Uterus (tissue), 4 donors: ENCODE data around the gene CERS6. TPM values are rescaled to one million over a fixed set of nuclear protein-coding genes. Genes with fewer than 3 reads are reported as not detected.
"Not testable (repeated sequence)": the region's sequence is repeated elsewhere in the genome, so short reads cannot be mapped to it uniquely, and the experiment has no call there.

Source experiments
- DNase-seq, 2 donors: peaks; one replicate each; pipeline ENCODE4 v3.0.0-alpha.2; 2019 to 2020
- H3K27ac ChIP-seq, 2 donors: fragments of 200-600 bp; sonication (generic); 1 replicate in 1 of 2; 2 replicates in 1 of 2; pipeline ENCODE4 v1.5.1; 2016 to 2018
- H3K27me3 ChIP-seq, 2 donors: fragments of 200-600 bp; sonication (generic); one replicate each; pipeline ENCODE4 v1.5.1; 2018 to 2019; ENCODE audit warnings: control low read depth in 1 of 2
- H3K36me3 ChIP-seq, 2 donors: fragments of 200-600 bp; sonication (generic); one replicate each; pipeline ENCODE4 v1.5.1; 2019; ENCODE audit warnings: control low read depth in 1 of 2
- H3K4me1 ChIP-seq, 2 donors: fragments of 200-600 bp; sonication (generic); one replicate each; pipeline ENCODE4 v1.5.1; 2018 to 2019; ENCODE audit warnings: control low read depth in 1 of 2
- H3K4me3 ChIP-seq, 2 donors: fragments of 200-600 bp; sonication (generic); 1 replicate in 1 of 2; 2 replicates in 1 of 2; pipeline ENCODE4 v1.5.1; 2018 to 2019; ENCODE audit warnings: mild to moderate bottlenecking in 1 of 2
- H3K9me3 ChIP-seq, 2 donors: fragments of 200-600 bp; sonication (generic); one replicate each; pipeline ENCODE4 v1.5.1; 2019; ENCODE audit warnings: control low read depth in 1 of 2
- CTCF ChIP-seq, 4 experiments: fragments of 200-600 bp in 2 of 4; fragments of 450-650 bp in 2 of 4; sonication (generic) in 2 of 4; IDR thresholded peaks; one replicate each; pipeline ENCODE4 v1.5.1; 2016 to 2019; ENCODE audit warnings: antibody characterized with exemption in 4 of 4, mild to moderate bottlenecking in 2 of 4, moderate library complexity in 1 of 4
- POLR2A ChIP-seq, 2 donors: fragments of 450-650 bp; IDR thresholded peaks; one replicate each; pipeline ENCODE4 v1.6.1; 2016; ENCODE audit warnings: antibody characterized with exemption in 2 of 2, mild to moderate bottlenecking in 1 of 2, moderate library complexity in 1 of 2
- intact Hi-C: fragments of 100-400 bp; cut with DNase I; formaldehyde crosslinking; loops from one replicate; pipeline ENCODE4 v1.15.1; 2023; ENCODE audit warnings: low total_unique reads
- total RNA-seq, 4 donors: library from RNA; depleted of rRNA in 3 of 4; stranded (reverse); fragments of >200 nt in 3 of 4; gene quantifications; one replicate each; pipeline versions ENCODE4 v1.1.0 to v1.2.4, GENCODE V29; 2014 to 2023
- donor health status: DM: yes; HTN: yes; CAD: no.

Gene CERS6
- total RNA-seq, 4 donors from 2014 or later: 20.0 to 47.2 (median 26.6) TPM

- Histone ChIP-seq H3K36me3 (no peaks in the 10 kb centered on the region), H3K4me3 (no peak overlapping the region), H3K9me3 (no peaks in the 10 kb centered on the region), H3K4me1 (no peaks in the 10 kb centered on the region), H3K27me3 (no peaks in the 10 kb centered on the region), H3K27ac (no peak overlapping the region)
- intact Hi-C loops: no loop called here
- TF ChIP-seq POLR2A (IDR thresholded peaks at IDR 0.05) (no peak), CTCF (IDR thresholded peaks at IDR 0.05) (no peak)
- DNase-seq: no peak
These were observed 331.8 kb downstream of the CERS6 start for GRCh38 chr2:168787782-168788376.

GRCh38 chr2:168789776-168790175 is 333.7 kb downstream of the CERS6 start:
- Histone ChIP-seq H3K27me3 (no peaks in the 10 kb centered on the region), H3K36me3 (no peaks in the 10 kb centered on the region), H3K9me3 (no peaks in the 10 kb centered on the region), H3K4me1 (no peaks in the 10 kb centered on the region), H3K27ac (peak overlapping the region in 1 of 2 donors; percentile 11), H3K4me3 (no peak overlapping the region)
- TF ChIP-seq CTCF (IDR thresholded peaks at IDR 0.05) (no peak), POLR2A (IDR thresholded peaks at IDR 0.05) (no peak)
- intact Hi-C loops: no loop called here
- DNase-seq: no peak

GRCh38 chr2:168790226-168790902 is 334.3 kb downstream of the CERS6 start:
- Histone ChIP-seq H3K36me3 (no peaks in the 10 kb centered on the region), H3K27ac (peak overlapping the region in 1 of 2 donors; percentile 11), H3K4me1 (no peaks in the 10 kb centered on the region), H3K27me3 (no peaks in the 10 kb centered on the region), H3K4me3 (no peak overlapping the region), H3K9me3 (no peaks in the 10 kb centered on the region)
- DNase-seq: no peak
- intact Hi-C loops: no loop called here
- TF ChIP-seq POLR2A (IDR thresholded peaks at IDR 0.05): no peak
- no peak for TF ChIP-seq CTCF (IDR thresholded peaks at IDR 0.05)

- H3K9me3 ChIP-seq, H3K36me3 ChIP-seq, H3K4me1 ChIP-seq, DNase-seq, H3K4me3 ChIP-seq, H3K27me3 ChIP-seq, H3K27ac ChIP-seq, intact Hi-C loops: not testable (repeated sequence)
These were observed 335.1 kb downstream of the CERS6 start for GRCh38 chr2:168791140-168791539.

GRCh38 chr2:168793596-168793995 is 337.5 kb downstream of the CERS6 start:
- no peaks in the 10 kb centered on the region for H3K36me3 ChIP-seq
- no peaks in the 10 kb centered on the region for H3K4me1 ChIP-seq
- no peak for DNase-seq
- no peaks in the 10 kb centered on the region for H3K9me3 ChIP-seq
- no peaks in the 10 kb centered on the region for H3K27me3 ChIP-seq
- H3K4me3 ChIP-seq: no peak overlapping the region
- H3K27ac ChIP-seq: no peak overlapping the region
- no peak for TF ChIP-seq CTCF (IDR thresholded peaks at IDR 0.05)
- no peak for TF ChIP-seq POLR2A (IDR thresholded peaks at IDR 0.05)
- intact Hi-C loops: no loop called here
